ENCODE measurements around the gene FANCG.

Gene FANCG

GRCh38 chr9:35027374-35027773, 52.4 kb downstream of the FANCG start:
- no peak for DNase-seq (ENCODE audit: extremely low read depth in 1 of 2, low read depth in 1 of 2)

GRCh38 chr9:35026671-35027070, 53.1 kb downstream of the FANCG start:
- DNase-seq (ENCODE audit: extremely low read depth in 1 of 2, low read depth in 1 of 2), result no peak

All from stimulated activated CD8-positive, alpha-beta memory T cell treated with anti-CD3 and anti-CD28 coated beads, Interleukin-7, amount 100 ng/mL, for 48 hours (primary cell).